ENCODE data around the gene MAGOH. TPM values are rescaled to one million over a fixed set of nuclear protein-coding genes. Genes with fewer than 3 reads are reported as not detected.

The MAGOH gene
- total and polyA plus RNA-seq, 2 donors (not counting 3 experiments of a cell fraction or from before 2014, with no cell fraction given) = 25.9 to 60.1 TPM

DNA sequence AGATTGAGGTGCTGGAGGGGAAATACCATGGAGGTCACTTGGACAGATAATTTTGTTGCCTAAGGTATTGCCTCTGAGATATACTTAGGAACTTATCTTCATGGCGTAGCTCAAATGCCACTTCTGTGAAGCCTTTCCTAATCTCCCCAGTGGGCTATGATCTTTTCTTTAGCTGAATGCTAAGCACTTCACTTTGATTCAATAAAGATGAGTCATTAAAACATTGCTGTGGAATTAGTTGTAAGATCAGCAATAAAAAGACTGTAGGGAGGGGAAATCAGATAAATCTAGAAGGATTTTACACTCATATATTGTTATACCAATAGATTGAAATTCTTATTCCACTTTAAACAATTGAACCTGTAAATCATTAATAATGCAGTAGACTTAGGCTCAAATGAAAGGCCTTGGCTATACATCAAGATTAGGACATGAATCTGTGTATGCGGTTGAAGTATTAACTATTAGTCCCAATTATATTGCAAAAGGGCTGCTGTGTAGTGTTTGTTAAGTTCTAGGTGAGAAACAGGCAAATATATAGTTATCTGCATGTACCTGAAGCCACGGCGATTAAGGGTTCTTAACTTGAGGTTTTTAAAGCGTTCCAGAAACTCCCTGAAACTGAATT, 19.2 kb upstream of the MAGOH start:
- no peaks in the 10 kb centered on the region for H3K79me2 ChIP-seq (ENCODE audit: control insufficient read depth, insufficient read depth, low read length)
- no peak overlapping the region for H3K27ac ChIP-seq (ENCODE audit: insufficient read depth, low read depth, low read length)
- no peaks in the 10 kb centered on the region for H3K4me1 ChIP-seq (ENCODE audit: control insufficient read depth, extremely low read depth, insufficient read depth, low read length)
- H3K9ac ChIP-seq (replicated peaks; ENCODE audit: extremely low read depth, insufficient read depth, low read length) = no peak overlapping the region
- no peak overlapping the region for H3K4me3 ChIP-seq (replicated peaks in 1 of 3; ENCODE audit: insufficient read depth in 1 of 3, low read depth in 1 of 3, low read length in 3 of 3)
- POLR2A ChIA-PET = no interaction called here
- H2AFZ ChIP-seq (ENCODE audit: low read depth, low read length) = no peak overlapping the region
- H3K9me1 ChIP-seq (replicated peaks; ENCODE audit: control insufficient read depth, extremely low read depth, insufficient read depth, low read length) = no peaks in the 10 kb centered on the region
- BruUV-seq (replicated peaks) = no TSS peak
- intact Hi-C loops (cut with micrococcal nuclease) = no loop called here
- TF ChIP-seq JUN (IDR thresholded peaks at IDR 0.05; ENCODE audit: borderline replicate concordance, insufficient read depth, insufficient read length, low read depth) (no peak), GATA2 (IDR thresholded peaks at IDR 0.05; ENCODE audit: insufficient read depth, insufficient read length, low read depth, low read length) (no peak), EZH2 (IDR thresholded peaks at IDR 0.05; ENCODE audit: borderline replicate concordance, low read depth, low read length, severe bottlenecking) (no peak), POLR2A (IDR thresholded peaks at IDR 0.05; ENCODE audit: low read depth, low read length) (no peak), MYC (IDR thresholded peaks at IDR 0.05; ENCODE audit: low read depth, low read length) (no peak), FOS (IDR thresholded peaks at IDR 0.05; ENCODE audit: borderline replicate concordance, insufficient read depth, low read length) (no peak), POLR2AphosphoS5 (IDR thresholded peaks at IDR 0.05; ENCODE audit: insufficient read depth, low read depth, low read length) (no peak)
- TF ChIP-seq, protein P1, sequence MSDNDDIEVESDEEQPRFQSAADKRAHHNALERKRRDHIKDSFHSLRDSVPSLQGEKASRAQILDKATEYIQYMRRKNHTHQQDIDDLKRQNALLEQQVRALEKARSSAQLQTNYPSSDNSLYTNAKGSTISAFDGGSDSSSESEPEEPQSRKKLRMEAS (IDR thresholded peaks at IDR 0.05; ENCODE audit: insufficient read depth, insufficient read length) = no peak
- TF ChIP-seq, protein P2, sequence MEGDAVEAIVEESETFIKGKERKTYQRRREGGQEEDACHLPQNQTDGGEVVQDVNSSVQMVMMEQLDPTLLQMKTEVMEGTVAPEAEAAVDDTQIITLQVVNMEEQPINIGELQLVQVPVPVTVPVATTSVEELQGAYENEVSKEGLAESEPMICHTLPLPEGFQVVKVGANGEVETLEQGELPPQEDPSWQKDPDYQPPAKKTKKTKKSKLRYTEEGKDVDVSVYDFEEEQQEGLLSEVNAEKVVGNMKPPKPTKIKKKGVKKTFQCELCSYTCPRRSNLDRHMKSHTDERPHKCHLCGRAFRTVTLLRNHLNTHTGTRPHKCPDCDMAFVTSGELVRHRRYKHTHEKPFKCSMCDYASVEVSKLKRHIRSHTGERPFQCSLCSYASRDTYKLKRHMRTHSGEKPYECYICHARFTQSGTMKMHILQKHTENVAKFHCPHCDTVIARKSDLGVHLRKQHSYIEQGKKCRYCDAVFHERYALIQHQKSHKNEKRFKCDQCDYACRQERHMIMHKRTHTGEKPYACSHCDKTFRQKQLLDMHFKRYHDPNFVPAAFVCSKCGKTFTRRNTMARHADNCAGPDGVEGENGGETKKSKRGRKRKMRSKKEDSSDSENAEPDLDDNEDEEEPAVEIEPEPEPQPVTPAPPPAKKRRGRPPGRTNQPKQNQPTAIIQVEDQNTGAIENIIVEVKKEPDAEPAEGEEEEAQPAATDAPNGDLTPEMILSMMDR (IDR thresholded peaks at IDR 0.05; ENCODE audit: extremely low read depth in 1 of 2, insufficient read depth in 1 of 2, low read depth in 1 of 2, low read length in 2 of 2) = no peak
- dilution Hi-C loops (cut with MboI; ENCODE audit: extremely low pct_ligation_motif_present, low sequenced_read_pairs) = no loop called here
- CTCF ChIA-PET = interaction anchor here (0.9 kb wide), 1 partner anchor 136 kb away, joined by 3 read pairs; no protein-coding TSS in a partner anchor
- H3K27me3 ChIP-seq (ENCODE audit: control insufficient read depth in 2 of 2, insufficient read depth in 2 of 2, low read length in 2 of 2) = no peaks in the 10 kb centered on the region
- peaks cover 4 to 24% of the 10 kb centered on the region in 2 experiments for H3K36me3 ChIP-seq (ENCODE audit: control insufficient read depth in 2 of 2, extremely low read depth in 1 of 2, insufficient read depth in 2 of 2, low read length in 2 of 2)
- FAIRE-seq = no peak
- H3K9me3 ChIP-seq (replicated peaks; ENCODE audit: control insufficient read depth, insufficient read depth, low read length) = no peaks in the 10 kb centered on the region
- H4K20me1 ChIP-seq (replicated peaks; ENCODE audit: control insufficient read depth, extremely low read depth, insufficient read depth, low read length) = no peaks in the 10 kb centered on the region
- no peak overlapping the region for H3K4me2 ChIP-seq (ENCODE audit: insufficient read depth, low read length)
- DNase-seq (ENCODE audit: low read depth, low spot score) = no peak
